GM12873 (cell line): ENCODE measurements around the gene CCSER2.

Source experiments
- TF ChIP-seq, protein P1 (sequence below): IDR thresholded peaks from 2 replicates; pipeline ENCODE4 v1.5.1; 2012; ENCODE audit warnings: low read depth, mild to moderate bottlenecking, moderate library complexity, low read length, control low read depth; ENCODE audit not compliant: insufficient read depth; ENCODE audit errors: missing control alignments

Gene CCSER2

DNA sequence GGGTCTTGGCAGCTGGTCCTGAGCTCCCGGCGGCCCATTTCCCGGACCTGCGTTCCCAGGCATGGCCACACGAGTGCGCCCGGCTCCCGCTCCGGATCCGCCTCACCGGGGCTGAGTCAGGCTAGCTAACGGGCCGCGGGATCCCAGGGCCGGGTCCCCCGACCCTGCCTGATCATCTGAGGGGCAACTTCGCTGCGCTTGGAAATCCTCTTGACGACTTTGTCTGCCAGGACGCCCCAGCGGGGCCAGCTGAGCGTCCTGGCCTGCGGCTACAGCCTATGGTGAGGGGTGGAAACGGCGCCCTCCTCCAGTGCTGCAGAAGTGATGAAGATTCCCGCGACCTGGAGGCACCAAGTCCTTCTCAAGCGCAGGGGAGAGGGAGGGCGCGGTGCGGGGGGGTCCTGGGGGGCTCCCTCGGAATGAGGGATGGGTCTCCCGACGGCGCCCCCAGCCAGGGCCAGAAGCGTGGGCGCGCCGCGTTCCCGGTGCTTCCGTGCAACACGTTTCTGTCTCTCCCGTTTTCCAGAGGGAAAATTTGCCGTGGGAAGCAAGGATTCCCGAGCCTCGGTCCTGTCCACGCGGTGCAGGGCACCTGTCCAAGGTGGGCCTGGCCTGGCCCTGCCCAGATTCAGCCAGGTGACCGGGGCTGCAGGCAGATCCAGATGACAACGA is 212.4 kb downstream of the CCSER2 start:
- TF ChIP-seq, protein P1, sequence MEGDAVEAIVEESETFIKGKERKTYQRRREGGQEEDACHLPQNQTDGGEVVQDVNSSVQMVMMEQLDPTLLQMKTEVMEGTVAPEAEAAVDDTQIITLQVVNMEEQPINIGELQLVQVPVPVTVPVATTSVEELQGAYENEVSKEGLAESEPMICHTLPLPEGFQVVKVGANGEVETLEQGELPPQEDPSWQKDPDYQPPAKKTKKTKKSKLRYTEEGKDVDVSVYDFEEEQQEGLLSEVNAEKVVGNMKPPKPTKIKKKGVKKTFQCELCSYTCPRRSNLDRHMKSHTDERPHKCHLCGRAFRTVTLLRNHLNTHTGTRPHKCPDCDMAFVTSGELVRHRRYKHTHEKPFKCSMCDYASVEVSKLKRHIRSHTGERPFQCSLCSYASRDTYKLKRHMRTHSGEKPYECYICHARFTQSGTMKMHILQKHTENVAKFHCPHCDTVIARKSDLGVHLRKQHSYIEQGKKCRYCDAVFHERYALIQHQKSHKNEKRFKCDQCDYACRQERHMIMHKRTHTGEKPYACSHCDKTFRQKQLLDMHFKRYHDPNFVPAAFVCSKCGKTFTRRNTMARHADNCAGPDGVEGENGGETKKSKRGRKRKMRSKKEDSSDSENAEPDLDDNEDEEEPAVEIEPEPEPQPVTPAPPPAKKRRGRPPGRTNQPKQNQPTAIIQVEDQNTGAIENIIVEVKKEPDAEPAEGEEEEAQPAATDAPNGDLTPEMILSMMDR = peak; percentile 82

DNA sequence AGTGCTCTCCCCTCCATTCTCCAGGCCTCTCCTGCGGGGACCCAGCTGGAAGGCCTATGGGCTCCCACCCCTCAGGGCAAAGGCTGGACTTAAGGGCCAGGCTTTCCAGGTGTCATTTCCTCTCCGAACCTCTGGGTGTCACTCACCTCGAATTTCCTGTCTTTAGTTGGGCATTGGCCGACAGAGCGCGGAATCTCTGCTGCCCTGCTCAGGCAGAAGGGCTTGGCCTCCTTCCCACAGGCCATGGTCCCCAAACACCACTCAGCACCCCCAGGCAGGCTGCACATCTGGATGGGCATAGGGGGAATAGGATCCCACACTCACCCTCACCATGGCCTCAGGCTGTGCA is 212.9 kb downstream of the CCSER2 start:
- TF ChIP-seq, protein P1 = peak; percentile 30

DNA sequence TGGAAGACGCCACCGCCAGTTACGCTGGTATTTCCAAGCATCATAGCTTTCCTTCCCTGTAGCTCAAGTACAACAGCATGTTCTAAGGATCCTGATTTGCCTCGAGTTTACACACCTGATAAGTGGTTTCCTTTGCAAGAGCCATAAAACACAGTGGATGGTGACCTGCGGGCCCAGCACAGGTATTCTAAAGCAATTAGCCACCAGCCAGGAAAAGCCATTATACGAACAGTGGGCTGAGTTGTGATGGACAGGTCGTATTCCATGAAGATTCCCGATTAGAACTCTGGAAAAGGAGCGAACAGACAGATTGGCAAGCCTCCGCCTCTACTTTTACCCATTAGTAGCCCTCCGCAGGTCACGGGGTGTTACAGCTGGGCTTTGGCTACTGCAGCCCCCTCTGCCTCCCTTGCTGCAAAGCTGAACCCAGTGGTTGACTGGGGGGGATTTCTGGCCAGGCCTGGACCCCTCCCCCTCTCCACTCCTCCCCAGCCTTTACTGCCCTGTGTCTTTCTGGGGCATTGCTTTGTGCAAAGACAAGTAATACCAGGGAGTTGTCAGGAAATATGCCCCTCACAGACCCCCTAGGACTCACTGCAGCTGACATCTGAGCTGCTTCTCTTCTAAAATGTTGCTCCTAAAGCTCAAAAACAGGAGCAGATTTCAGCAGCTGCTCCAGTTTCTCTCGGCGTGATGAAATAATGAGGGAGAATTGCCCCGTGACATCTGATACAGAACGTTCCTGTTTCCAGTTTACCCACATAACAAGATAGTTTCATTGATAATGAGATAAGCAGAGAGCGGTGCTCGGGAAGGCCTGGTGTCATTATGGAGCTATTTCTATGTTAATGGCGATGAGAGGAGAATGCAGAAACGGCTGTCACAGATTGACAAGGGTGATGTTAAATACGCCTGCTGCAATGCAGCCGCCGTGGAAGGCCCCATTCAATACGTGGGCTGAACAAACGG is 214.4 kb downstream of the CCSER2 start:
- TF ChIP-seq, protein P1 = no peak

DNA sequence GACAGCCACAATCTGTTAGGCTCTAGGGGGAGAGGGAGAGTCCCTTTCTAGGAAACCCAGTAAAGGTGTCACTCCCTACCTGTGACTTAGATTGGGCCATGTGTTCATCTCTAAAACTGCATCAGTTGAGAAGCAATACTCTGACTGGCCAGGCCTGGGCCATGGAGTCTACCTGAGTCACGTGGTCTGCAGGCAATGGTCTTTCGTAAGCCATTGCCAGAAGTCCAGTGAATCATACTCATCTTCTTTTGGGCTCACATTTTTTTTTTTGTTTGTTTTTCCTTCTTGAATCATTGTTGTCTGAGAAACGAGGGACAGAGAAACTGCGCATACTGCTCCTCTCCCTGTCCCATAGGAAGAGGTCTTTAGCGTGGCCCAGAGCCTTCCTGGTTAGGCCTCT is 215.6 kb downstream of the CCSER2 start:
- TF ChIP-seq, protein P1 = no peak

DNA sequence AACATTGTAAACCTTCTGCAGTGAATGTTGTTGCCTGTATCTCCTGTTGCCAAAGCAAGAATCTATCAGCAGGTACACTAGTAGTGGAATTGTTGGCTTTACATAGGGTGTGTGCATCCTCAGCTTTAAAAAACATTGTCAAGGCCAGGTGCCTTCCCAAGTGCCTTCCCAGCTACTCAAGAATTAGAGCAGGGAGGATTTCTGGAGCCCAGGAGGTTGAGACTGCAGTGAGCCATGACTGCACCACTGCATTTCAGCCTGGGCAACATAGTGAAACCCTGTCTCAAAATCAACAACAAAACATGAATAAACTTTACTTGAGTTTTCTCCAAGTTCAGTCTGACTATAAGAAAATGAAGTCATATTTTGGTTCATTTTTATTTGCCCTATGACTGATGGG is 217.3 kb downstream of the CCSER2 start:
- TF ChIP-seq, protein P1 = no peak

DNA sequence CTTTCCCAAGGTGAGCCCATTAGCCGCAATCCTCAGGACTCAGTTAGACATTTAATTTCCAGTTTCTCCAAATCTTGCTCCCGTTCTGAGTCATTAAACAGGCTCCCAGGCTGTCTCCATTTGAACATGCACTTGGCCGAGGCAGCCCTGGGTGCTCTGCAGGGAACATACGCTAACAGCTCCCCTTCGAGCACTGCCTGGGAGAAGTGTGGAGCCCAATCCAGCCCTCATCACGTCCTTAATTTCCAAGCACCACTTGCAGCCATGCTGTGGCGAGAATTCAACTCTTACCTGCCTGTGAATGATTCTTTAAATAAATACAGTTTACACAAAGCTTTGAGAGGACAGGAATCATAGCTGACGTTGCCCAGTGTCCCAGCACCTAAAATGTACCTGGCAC is 218.2 kb downstream of the CCSER2 start:
- TF ChIP-seq, protein P1 = no peak

DNA sequence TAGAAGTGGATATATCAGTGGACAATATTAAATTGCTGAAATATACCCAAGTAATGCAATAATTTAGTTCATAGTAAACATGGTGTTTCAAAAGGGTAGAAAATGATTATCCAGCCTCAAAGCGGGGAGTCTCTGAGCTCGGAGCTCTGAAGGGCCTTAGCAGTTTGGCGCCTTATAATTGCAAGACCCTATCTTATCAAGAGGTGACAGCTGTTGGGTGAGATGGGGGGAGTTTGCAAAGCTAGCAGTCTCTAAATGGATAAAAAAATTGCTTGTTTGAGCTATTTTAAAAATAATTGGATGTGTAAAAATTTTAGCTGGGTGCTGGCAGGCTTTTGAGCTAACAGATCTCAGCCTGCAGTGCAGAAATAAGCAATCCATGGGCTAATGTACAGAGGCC is 219.2 kb downstream of the CCSER2 start:
- TF ChIP-seq, protein P1 = no peak
